GM18951 (cell line): ENCODE measurements around the gene HAO2.

Experiments used
- POLR2A ChIP-seq: IDR thresholded peaks from 4 replicates; pipeline ENCODE4 v1.6.1; 2011; ENCODE audit warnings: mild to moderate bottlenecking; ENCODE audit not compliant: insufficient read length, insufficient read depth; ENCODE audit errors: extremely low read depth
- in situ Hi-C: fragments of 300-500 bp; cut with MboI; formaldehyde crosslinking; loops from one replicate; pipeline ENCODE4 v1.12.0; 2022; ENCODE audit warnings: low sequenced_read_pairs, mixed read lengths, inconsistent platforms; ENCODE audit not compliant: unreplicated experiment

HAO2 gene

GRCh38 chr1:119379117-119379516 is 10.5 kb downstream of the HAO2 start:
- in situ Hi-C loops, result no loop called here
- no peak for TF ChIP-seq POLR2A

- in situ Hi-C loops, result no loop called here
Measured at GRCh38 chr1:119380304-119380703, 11.7 kb downstream of the HAO2 start.

GRCh38 chr1:119380983-119381662 is 12.5 kb downstream of the HAO2 start:
- TF ChIP-seq POLR2A, result no peak
- in situ Hi-C loops, result no loop called here

More at GRCh38 chr1:119380304-119380703, 11.7 kb downstream of the HAO2 start:
- no peak for TF ChIP-seq POLR2A

- no peak for TF ChIP-seq POLR2A
- in situ Hi-C loops, result no loop called here
Measured at GRCh38 chr1:119384591-119384990, 16.0 kb downstream of the HAO2 start.

GRCh38 chr1:119385650-119386049 is 17.1 kb downstream of the HAO2 start:
- TF ChIP-seq POLR2A, result no peak
- in situ Hi-C loops, result no loop called here

- TF ChIP-seq POLR2A, result no peak
- in situ Hi-C loops, result no loop called here
Measured at GRCh38 chr1:119387858-119388257, 19.3 kb downstream of the HAO2 start.

GRCh38 chr1:119388450-119388849 is 19.9 kb downstream of the HAO2 start:
- TF ChIP-seq POLR2A, result no peak
- in situ Hi-C loops, result no loop called here

- in situ Hi-C loops, result no loop called here
- TF ChIP-seq POLR2A, result no peak
Measured at GRCh38 chr1:119390526-119390925, 21.9 kb downstream of the HAO2 start.

GRCh38 chr1:119391749-119392148 is 23.2 kb downstream of the HAO2 start:
- no peak for TF ChIP-seq POLR2A
- in situ Hi-C loops, result no loop called here

GRCh38 chr1:119394085-119394484 is 25.5 kb downstream of the HAO2 start:
- in situ Hi-C loops, result no loop called here
- no peak for TF ChIP-seq POLR2A

- in situ Hi-C loops, result no loop called here
Measured at GRCh38 chr1:119396982-119397381, 28.4 kb downstream of the HAO2 start.

GRCh38 chr1:119397986-119398385 is 29.4 kb downstream of the HAO2 start:
- no peak for TF ChIP-seq POLR2A
- in situ Hi-C loops, result no loop called here

More at GRCh38 chr1:119396982-119397381, 28.4 kb downstream of the HAO2 start:
- no peak for TF ChIP-seq POLR2A

GRCh38 chr1:119404736-119405135 is 36.2 kb downstream of the HAO2 start:
- in situ Hi-C loops, result no loop called here
- no peak for TF ChIP-seq POLR2A

GRCh38 chr1:119409731-119410130 is 41.1 kb downstream of the HAO2 start:
- in situ Hi-C loops, result no loop called here
- no peak for TF ChIP-seq POLR2A

- in situ Hi-C loops, result no loop called here
- TF ChIP-seq POLR2A, result no peak
Measured at GRCh38 chr1:119410961-119411360, 42.4 kb downstream of the HAO2 start.

- TF ChIP-seq POLR2A, result no peak
- in situ Hi-C loops, result no loop called here
Measured at GRCh38 chr1:119414950-119415349, 46.4 kb downstream of the HAO2 start, which contains the start of gene HSD3B2. TSS of gene HSD3B2 (plus strand) at chr1:119415150. CDS start at chr1:119415420, 270 bp downstream.
